Tibial artery (tissue), 4 donors: Measurements from ENCODE around the gene ZNF32.

Experiments used
- DNase-seq, 2 donors: peaks; one replicate each; pipeline ENCODE4 v3.0.0-alpha.2; 2019
- H3K27ac ChIP-seq, 2 donors: fragments of 200-600 bp; sonication (generic) in 1 of 2; 1 replicate in 1 of 2; 2 replicates in 1 of 2; pipeline ENCODE4 v1.5.1; 2018 to 2019; ENCODE audit warnings: mild to moderate bottlenecking in 1 of 2
- H3K27me3 ChIP-seq, 2 donors: fragments of 200-600 bp; sonication (generic) in 1 of 2; one replicate each; pipeline versions ENCODE4 v1.5.1 to v1.6.0; 2016 to 2019
- H3K36me3 ChIP-seq, 3 donors: fragments of 200-600 bp; sonication (generic) in 2 of 3; one replicate each; pipeline ENCODE4 v1.5.1; 2016 to 2019; ENCODE audit warnings: mild to moderate bottlenecking in 2 of 3
- H3K4me1 ChIP-seq, 4 donors: fragments of 200-600 bp; sonication (generic) in 2 of 4; 1 replicate in 3 of 4; 2 replicates in 1 of 4; pipeline ENCODE4 v1.5.1; 2016 to 2019
- H3K4me3 ChIP-seq, 2 donors: fragments of 200-600 bp; sonication (generic) in 1 of 2; 1 replicate in 1 of 2; 2 replicates in 1 of 2; pipeline ENCODE4 v1.5.1; 2018 to 2019; ENCODE audit warnings: mild to moderate bottlenecking in 2 of 2
- H3K9me3 ChIP-seq, 3 donors: fragments of 200-600 bp; sonication (generic) in 1 of 3; one replicate each; pipeline ENCODE4 v1.5.1; 2016 to 2019
- intact Hi-C: fragments of 100-400 bp; cut with DNase I; formaldehyde crosslinking; loops from one replicate; pipeline ENCODE4 v1.15.0; 2023; ENCODE audit warnings: low total_unique reads
- TF ChIP-seq, protein P1 (sequence below), 2 experiments: fragments of 200-600 bp in 1 of 2; fragments of 450-650 bp in 1 of 2; IDR thresholded peaks; one replicate each; pipeline ENCODE4 v1.5.1; 2017 to 2019; ENCODE audit warnings: antibody characterized with exemption in 2 of 2, mild to moderate bottlenecking in 1 of 2, moderate library complexity in 1 of 2

The ZNF32 gene, protein sequence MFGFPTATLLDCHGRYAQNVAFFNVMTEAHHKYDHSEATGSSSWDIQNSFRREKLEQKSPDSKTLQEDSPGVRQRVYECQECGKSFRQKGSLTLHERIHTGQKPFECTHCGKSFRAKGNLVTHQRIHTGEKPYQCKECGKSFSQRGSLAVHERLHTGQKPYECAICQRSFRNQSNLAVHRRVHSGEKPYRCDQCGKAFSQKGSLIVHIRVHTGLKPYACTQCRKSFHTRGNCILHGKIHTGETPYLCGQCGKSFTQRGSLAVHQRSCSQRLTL

DNA sequence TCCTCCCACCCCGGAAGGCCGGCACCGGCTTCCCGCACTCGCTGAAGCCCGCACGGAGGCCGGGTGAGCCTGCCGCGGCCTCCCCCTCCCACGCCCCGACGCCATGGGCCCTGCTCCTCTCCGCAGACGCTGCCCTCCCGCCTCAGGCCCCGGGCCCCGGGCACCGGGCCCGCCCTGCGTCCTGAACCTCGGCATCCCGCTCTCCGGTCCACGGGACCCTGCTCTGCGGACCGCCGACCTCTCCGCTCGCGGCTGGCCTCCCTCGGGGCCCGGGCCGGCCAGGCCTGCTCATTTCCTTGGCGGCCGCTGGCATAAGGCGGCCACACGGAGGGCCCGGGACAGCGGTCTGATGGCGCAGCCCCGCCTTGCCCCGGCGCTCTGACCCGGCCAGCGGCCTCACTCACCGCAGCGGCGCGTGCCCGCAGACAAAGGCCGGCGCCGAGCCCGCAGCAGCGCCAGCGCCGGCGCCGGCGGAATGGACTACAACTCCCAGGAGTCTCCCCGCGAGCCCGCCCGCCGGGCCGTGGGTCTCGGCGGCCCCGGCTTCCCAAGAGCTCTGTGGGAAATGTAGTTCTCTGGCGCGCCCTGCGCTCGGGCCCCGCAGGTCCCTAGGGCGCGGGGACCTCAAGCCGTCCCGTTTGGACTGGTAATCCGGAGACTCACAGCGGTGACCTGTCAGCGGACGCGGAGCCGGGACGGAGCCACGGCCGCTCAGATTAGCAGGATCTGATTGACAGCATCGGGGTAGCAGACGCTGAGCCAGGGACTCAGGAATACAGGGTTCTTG lies at the start of gene ZNF32:
Gene ZNF32 (minus strand): TSS at position 484 of the 787 bp plus-strand sequence. CDS start 2,748 bp downstream, outside the sequence.
- TF ChIP-seq, protein P1, sequence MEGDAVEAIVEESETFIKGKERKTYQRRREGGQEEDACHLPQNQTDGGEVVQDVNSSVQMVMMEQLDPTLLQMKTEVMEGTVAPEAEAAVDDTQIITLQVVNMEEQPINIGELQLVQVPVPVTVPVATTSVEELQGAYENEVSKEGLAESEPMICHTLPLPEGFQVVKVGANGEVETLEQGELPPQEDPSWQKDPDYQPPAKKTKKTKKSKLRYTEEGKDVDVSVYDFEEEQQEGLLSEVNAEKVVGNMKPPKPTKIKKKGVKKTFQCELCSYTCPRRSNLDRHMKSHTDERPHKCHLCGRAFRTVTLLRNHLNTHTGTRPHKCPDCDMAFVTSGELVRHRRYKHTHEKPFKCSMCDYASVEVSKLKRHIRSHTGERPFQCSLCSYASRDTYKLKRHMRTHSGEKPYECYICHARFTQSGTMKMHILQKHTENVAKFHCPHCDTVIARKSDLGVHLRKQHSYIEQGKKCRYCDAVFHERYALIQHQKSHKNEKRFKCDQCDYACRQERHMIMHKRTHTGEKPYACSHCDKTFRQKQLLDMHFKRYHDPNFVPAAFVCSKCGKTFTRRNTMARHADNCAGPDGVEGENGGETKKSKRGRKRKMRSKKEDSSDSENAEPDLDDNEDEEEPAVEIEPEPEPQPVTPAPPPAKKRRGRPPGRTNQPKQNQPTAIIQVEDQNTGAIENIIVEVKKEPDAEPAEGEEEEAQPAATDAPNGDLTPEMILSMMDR (IDR thresholded peaks at IDR 0.05) = no peak
- Histone ChIP-seq H3K27me3 (peaks cover 0 to 3% of the 10 kb centered on the region in 2 donors), H3K27ac (peak within 1 kb of the TSS; percentile 82 to 87), H3K36me3 (peaks cover 28 to 35% (median 31%) of the 10 kb centered on the region in 3 donors), H3K9me3 (peaks cover 7 to 36% (median 31%) of the 10 kb centered on the region in 3 donors), H3K4me3 (peak within 1 kb of the TSS; percentile 82 to 94), H3K4me1 (peaks cover 0 to 17% (median 2%) of the 10 kb centered on the region in 4 donors)
- peak; percentile 80 to 88 for DNase-seq
- intact Hi-C loops = no loop called here

DNA sequence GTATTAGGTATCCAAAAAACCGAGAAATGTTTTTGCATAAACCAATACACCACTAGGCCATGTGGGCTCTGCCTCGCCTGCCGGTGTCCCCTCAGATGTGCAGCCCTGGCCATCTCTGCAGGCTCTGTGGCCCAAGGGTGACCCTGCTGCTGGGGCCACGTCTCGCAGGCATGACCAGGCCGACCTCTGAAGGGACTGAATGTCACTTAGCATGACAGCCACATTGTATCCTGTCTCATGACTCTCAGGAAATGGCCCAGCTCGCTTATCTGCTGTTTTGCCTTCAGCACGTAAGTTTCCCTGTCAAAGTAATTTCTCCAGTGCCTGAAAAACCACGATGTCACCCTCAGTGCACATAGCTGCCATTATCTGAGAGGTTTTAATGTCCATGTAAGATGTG lies 49.5 kb upstream of the ZNF32 start:
- no peak for DNase-seq
- Histone ChIP-seq H3K27ac (no peak overlapping the region), H3K4me3 (no peak overlapping the region), H3K4me1 (no peaks in the 10 kb centered on the region), H3K36me3 (no peaks in the 10 kb centered on the region), H3K27me3 (peaks cover 0 to 4% of the 10 kb centered on the region in 2 donors), H3K9me3 (no peaks in the 10 kb centered on the region)
- TF ChIP-seq, protein P1 (IDR thresholded peaks at IDR 0.05) = no peak
- intact Hi-C loops = loop anchor here (10.0 kb wide), 1 partner anchor 347 kb away; no protein-coding TSS in a partner anchor

DNA sequence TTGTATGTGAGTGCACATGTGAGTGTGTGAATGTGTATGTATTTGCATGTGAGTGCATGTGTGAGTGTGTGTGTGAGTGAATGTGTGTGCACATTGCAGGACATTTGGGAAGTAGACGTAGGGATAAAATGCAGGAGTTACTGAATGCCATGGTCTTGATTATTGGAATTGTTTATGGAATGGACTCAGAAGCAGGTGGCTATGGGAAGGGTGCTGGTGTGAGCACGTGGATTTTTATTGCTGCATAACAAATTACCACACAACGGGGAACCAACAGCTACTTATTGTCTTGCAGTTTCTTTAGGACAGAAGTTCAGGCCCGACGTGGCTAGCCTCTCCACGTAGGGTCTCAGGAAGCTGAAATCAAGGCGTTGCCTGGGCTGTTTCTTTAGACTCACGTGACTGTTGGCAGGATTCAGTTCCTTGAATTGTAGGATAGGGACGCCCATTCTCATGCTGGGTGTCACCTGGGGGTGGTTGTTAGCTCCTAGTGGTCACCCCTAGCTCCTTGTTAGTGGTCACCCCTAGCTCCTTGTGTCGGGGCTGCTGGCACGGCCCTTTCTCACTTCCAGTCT lies 48.3 kb upstream of the ZNF32 start:
- intact Hi-C loops = loop anchor here (10.0 kb wide), 1 partner anchor 348 kb away; no protein-coding TSS in a partner anchor

DNA sequence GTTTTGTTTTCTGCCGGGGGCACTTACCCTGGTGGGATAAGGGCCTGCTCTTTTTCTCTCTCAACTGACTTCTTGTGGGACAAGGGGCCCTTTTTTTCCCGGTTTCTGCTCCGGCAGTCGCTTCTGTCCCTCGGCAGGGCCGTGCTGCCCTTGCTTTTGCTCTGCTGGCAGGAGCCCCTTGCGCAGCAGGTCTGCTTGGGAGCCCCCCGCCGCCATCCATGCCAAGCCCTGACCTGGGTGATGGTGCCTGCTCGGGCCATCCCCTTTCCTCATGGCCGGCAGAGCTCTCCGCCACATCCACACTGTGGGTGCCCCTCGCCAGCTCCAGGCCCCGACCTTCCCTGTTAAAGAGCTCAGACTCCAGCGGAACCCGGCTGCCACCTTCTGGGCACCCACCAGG lies 47.0 kb upstream of the ZNF32 start:
- no peaks in the 10 kb centered on the region for H3K27me3 ChIP-seq
- H3K27ac ChIP-seq = no peak overlapping the region
- intact Hi-C loops = loop anchor here (10.0 kb wide), 1 partner anchor 349 kb away; no protein-coding TSS in a partner anchor
- no peaks in the 10 kb centered on the region for H3K36me3 ChIP-seq
- no peak for DNase-seq
- no peak overlapping the region for H3K4me3 ChIP-seq
- no peaks in the 10 kb centered on the region for H3K9me3 ChIP-seq
- TF ChIP-seq, protein P1 (IDR thresholded peaks at IDR 0.05) = no peak
- H3K4me1 ChIP-seq = peaks cover 0 to 18% (median 6%) of the 10 kb centered on the region in 4 donors

More for the DNA sequence above, 48.3 kb upstream of the ZNF32 start:
- no peak overlapping the region for H3K27ac ChIP-seq
- TF ChIP-seq, protein P1 (IDR thresholded peaks at IDR 0.05) = no peak
- no peaks in the 10 kb centered on the region for H3K9me3 ChIP-seq
- H3K27me3 ChIP-seq = no peaks in the 10 kb centered on the region
- H3K4me1 ChIP-seq = peaks cover 0 to 5% (median 2%) of the 10 kb centered on the region in 4 donors
- no peaks in the 10 kb centered on the region for H3K36me3 ChIP-seq
- H3K4me3 ChIP-seq = no peak overlapping the region
- no peak for DNase-seq

DNA sequence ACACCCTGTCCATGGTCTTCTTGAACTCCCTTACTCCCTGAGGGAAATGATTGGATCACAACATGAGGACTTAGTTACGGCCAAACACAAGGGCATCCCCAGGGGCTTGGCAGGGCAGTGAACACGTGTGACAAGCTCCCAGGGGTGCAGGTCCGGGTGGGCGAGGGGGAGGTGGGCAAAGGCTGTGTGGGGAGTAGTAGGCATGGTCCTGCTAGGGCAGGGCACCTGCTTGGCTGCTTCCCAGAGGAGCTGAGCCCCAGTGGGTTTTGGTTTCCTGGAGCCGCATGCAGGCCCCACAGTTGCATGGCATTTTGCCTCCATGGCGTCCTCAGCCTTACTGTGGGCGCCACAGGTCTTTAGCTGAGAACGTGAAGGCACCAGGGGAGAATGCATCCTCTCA lies 46.6 kb upstream of the ZNF32 start:
- H3K27me3 ChIP-seq = no peaks in the 10 kb centered on the region
- H3K9me3 ChIP-seq = no peaks in the 10 kb centered on the region
- no peak overlapping the region for H3K4me3 ChIP-seq
- H3K4me1 ChIP-seq = peaks cover 0 to 19% (median 6%) of the 10 kb centered on the region in 4 donors
- intact Hi-C loops = loop anchor here (10.0 kb wide), 1 partner anchor 349 kb away; no protein-coding TSS in a partner anchor
- TF ChIP-seq, protein P1 (IDR thresholded peaks at IDR 0.05) = no peak
- H3K27ac ChIP-seq = no peak overlapping the region
- no peak for DNase-seq
- no peaks in the 10 kb centered on the region for H3K36me3 ChIP-seq
